HG03280 (cell line): ENCODE data around the gene FASTKD2.

Experiments
- ATAC-seq: cut with Tn5 transposase; IDR thresholded peaks from one replicate; pipeline ENCODE4 v1.9.1; 2021; ENCODE audit warnings: mild to moderate bottlenecking, moderate library complexity; ENCODE audit not compliant: unreplicated experiment

Gene FASTKD2

DNA sequence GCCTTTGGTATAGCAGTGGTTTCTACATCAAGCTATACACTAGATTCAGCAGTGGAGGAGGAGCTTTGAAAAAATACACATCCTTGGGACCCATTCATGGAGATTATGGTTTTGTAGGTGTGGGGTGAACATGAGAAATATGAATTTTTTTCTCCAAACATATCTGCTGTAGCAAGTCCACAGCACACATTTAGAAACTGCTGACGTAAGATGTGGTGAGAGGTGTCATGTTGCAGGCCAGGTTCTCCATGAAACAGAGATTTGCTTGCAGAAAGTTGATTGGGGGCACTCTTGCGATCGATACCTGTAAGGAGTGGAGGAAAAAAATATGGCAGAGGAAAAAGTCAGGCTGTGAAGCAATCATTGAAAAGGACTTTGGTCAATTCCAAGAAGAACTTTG lies 67.9 kb downstream of the FASTKD2 start:
- ATAC-seq = no peak

DNA sequence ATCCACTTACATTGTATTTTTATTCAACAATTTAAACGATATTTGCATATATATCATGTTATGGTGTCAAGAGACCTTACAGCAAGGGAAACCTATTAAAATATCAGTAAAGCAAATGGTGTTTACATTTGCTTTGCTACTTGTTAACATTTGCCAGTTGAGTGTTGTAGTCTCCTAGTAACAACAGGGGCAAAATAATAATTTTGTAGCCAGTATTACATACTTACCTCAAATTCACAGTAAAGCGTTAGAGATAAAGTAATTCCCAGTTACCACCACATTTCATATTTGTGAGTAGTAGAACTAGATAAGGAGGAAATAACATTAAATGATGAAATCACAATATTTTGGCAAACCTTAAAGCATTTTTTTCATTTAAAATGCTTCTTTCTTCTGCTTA lies 71.3 kb downstream of the FASTKD2 start:
- no peak for ATAC-seq

DNA sequence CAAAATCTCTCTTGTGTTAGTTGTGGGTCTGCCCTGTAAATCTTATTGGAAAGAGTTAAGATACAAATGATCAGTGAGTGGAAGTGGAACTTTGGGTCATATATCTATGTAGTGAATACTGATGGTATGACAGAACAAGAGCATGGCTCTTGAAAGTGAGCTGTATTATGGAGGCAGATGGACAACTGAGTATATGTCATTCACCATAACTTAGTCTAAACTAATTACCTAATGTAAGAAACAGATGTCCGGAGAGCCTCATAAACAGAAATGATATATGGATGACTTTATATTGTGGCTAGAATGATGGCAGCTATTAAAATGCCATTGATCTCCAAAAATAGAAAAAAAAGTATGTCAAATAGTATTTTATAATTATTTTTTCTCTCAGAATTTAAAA lies 72.4 kb downstream of the FASTKD2 start:
- no peak for ATAC-seq

DNA sequence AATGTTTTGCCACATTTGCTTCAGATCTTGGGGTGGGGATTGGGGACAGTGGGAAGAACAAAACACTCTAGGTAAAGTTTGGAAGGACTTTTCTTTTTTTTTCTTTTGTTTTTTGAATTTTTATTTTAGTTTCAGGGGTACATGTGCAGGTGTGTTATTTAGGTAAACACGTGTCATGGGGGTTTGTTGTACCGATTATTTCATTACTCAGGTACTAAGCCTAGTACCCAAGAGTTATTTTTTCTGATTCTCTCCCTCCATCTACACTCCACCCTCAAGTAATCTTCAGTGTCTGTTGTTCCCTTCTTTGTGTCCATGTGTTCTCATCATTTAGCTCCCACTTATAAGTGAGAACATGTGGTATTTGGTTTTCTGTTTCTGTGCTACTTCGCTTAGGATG lies 73.3 kb downstream of the FASTKD2 start:
- ATAC-seq = no peak

DNA sequence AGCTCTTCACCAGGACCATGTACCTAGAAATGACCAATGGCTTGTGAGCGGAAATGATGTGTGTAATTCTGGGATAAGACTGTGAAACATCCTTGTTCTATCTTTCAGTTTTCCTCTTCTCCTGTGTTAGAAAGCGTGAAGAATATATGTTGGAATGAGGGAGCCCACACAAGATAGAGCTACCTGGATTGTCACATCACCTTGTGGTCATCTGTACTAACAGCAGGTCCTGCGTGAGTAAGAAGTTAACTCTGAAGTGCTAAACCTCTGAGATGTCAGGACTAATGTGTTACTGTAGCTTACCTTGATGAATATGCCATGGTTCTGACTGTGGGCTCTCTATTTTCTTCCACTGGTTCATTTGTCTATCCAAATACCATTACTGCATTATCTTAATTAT lies 75.6 kb downstream of the FASTKD2 start:
- no peak for ATAC-seq
